ENCODE data around the gene MYCN. TPM values are rescaled to one million over a fixed set of nuclear protein-coding genes. Genes with fewer than 3 reads are reported as not detected.

MYCN gene
- total RNA-seq, 1 donor from 2014 or later = 7.0 TPM

DNA sequence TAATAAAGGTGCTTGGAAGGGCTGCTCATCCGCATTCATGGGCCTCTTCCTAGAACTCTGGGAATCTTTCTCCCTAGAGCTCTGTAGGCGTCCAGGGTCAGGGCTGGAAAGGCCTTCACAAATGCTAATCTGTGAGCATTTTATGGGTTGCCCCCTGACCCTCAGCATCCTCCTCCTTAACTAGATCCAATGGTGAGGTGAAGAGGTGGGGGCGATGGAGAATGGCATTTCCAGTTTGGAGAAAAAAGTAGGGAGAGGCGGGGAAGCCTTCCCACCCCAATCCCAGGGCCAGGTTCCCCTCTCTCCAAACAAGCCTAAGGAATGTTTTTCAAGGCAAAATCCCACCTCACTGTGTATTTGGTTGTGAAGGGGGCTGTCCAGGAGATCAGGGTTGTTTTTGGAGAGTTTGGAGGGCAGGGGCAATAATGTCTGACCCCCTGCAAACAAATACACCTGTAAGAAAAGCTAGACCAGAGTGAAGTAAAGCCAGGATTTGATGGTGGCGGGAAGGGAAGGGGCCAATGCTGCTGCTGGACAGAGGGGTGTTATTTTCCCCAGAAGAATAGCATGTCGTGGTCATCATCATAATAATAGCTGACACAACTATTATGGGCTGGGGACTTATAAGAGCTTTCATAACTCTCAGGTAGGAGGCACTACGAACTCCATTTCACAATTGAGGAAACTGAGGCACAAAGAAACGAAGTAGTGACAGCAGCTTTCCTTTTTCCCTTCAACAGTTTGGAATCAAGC, 1.4 kb upstream of the MYCN start:
- ATAC-seq (no peak), DNase-seq (ENCODE audit: low spot score) (peak; percentile 30)
- intact Hi-C loops (cut with DNase I) = loop anchor here (10.0 kb wide), 1 partner anchor 304 kb away; no protein-coding TSS in a partner anchor

DNA sequence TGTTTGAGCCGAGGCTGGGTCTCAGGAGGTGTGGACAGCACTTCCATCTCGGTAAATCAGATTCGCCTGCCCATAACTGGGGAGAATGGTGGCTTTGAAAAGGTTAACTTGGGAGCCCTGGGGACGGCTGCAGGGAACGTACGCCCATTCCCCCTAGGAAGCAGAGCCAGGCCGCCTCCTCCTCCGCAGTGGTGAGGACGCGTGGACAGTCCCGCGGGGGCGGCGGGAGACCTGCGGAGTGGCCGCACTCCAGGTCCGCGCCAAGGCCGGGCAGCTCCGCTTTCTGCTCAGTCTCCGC, 845 bp upstream of the MYCN start:
- peak; percentile 60 for DNase-seq (ENCODE audit: low spot score)
- intact Hi-C loops (cut with DNase I) = loop anchor here (10.0 kb wide), 1 partner anchor 305 kb away; no protein-coding TSS in a partner anchor
- ATAC-seq = peak; percentile 83

DNA sequence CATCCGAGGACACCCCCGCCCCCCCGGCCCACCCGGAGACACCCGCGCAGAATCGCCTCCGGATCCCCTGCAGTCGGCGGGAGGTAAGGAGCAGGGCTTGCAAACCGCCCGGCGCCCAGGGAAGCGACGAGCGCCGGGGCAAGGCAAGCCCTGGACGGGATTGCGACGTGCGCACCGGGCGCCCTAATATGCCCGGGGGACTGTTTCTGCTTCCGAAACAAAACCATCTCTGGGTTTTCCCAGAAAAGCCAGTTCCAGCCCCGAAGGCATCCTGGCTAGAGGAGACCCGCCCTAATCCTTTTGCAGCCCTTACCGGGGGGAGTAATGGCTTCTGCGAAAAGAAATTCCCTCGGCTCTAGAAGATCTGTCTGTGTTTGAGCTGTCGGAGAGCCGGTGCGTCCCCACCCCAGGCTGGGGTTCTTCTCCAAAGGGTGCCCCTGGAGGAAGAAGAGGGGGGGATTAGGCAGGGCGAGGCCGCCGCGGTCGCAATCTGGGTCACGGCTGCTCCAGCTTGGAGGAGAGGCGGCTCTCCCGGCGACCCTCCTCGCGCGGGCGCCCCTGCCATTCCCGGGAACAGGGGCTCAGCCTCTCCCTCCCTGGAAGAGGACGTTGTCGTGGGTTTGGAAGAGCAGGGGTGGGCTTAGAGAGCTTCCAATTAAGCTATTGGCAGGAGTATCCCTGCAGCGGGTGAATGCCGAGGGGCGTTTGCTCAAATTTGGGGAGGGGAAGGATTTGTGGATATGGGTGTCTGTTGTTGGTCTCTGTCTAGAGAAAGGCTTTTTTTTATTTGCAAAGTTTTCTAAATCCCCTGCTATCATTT, 521 bp downstream of the MYCN start:
- intact Hi-C loops (cut with DNase I) = loop anchor here (10.0 kb wide), 1 partner anchor 344 kb away; no protein-coding TSS in a partner anchor
- peak; percentile 4 for ATAC-seq
- peak; percentile 56 for DNase-seq (ENCODE audit: low spot score)

DNA sequence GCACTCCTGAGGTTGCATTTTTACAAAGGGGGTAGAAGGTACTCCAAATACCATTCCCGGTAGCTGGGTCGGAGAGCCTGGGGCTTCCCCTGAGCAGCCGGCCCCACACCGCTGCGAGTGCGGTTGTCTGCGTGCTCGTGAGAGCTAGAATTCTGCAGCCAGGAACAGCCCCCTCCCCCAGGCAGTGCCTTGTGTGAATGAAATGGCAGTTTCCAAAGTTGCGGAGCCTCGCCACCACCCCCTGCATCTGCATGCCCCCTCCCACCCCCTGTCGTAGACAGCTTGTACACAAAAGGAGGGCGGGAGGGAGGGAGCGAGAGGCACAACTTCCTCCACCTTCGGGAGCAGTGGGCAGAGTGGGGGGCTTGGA, 1.1 kb downstream of the MYCN start:
- ATAC-seq = peak; percentile 5
- intact Hi-C loops (cut with DNase I) = loop anchor here (10.0 kb wide), 1 partner anchor 343 kb away; no protein-coding TSS in a partner anchor
- peak; percentile 55 for DNase-seq (ENCODE audit: low spot score)

DNA sequence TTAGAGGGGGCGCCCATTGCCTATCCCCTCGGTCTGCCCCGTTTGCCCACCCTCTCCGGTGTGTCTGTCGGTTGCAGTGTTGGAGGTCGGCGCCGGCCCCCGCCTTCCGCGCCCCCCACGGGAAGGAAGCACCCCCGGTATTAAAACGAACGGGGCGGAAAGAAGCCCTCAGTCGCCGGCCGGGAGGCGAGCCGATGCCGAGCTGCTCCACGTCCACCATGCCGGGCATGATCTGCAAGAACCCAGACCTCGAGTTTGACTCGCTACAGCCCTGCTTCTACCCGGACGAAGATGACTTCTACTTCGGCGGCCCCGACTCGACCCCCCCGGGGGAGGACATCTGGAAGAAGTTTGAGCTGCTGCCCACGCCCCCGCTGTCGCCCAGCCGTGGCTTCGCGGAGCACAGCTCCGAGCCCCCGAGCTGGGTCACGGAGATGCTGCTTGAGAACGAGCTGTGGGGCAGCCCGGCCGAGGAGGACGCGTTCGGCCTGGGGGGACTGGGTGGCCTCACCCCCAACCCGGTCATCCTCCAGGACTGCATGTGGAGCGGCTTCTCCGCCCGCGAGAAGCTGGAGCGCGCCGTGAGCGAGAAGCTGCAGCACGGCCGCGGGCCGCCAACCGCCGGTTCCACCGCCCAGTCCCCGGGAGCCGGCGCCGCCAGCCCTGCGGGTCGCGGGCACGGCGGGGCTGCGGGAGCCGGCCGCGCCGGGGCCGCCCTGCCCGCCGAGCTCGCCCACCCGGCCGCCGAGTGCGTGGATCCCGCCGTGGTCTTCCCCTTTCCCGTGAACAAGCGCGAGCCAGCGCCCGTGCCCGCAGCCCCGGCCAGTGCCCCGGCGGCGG, 1.7 kb downstream of the MYCN start:
- ATAC-seq = peak; percentile 7
- DNase-seq (ENCODE audit: low spot score) = peak; percentile 64
- intact Hi-C loops (cut with DNase I) = loop anchor here (10.0 kb wide), 1 partner anchor 343 kb away; no protein-coding TSS in a partner anchor

DNA sequence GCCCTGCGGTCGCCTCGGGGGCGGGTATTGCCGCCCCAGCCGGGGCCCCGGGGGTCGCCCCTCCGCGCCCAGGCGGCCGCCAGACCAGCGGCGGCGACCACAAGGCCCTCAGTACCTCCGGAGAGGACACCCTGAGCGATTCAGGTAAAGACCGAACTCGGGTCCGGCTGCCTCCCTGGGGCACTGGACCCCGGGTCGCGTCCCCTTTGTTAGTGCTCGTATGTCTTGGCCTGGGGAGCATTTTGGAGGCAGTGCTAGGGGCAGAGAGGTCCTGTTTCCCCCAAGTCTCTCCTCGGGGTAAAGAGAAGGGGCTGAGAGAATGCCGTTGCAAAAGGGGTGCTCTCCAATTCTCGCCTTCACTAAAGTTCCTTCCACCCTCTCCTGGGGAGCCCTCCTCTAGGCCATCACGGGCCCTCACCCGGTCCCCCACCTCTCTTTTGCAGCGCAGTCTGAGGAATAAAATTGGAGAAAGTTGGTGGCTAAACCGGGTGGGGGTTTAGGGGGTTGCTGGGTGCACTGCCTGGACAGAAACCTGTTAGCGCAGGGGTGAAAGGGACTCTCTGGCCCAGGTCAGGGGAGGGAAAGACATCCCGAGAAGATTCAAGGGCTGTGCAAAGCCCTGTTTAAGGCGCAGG, 2.5 kb downstream of the MYCN start:
- no peak for ATAC-seq

DNA sequence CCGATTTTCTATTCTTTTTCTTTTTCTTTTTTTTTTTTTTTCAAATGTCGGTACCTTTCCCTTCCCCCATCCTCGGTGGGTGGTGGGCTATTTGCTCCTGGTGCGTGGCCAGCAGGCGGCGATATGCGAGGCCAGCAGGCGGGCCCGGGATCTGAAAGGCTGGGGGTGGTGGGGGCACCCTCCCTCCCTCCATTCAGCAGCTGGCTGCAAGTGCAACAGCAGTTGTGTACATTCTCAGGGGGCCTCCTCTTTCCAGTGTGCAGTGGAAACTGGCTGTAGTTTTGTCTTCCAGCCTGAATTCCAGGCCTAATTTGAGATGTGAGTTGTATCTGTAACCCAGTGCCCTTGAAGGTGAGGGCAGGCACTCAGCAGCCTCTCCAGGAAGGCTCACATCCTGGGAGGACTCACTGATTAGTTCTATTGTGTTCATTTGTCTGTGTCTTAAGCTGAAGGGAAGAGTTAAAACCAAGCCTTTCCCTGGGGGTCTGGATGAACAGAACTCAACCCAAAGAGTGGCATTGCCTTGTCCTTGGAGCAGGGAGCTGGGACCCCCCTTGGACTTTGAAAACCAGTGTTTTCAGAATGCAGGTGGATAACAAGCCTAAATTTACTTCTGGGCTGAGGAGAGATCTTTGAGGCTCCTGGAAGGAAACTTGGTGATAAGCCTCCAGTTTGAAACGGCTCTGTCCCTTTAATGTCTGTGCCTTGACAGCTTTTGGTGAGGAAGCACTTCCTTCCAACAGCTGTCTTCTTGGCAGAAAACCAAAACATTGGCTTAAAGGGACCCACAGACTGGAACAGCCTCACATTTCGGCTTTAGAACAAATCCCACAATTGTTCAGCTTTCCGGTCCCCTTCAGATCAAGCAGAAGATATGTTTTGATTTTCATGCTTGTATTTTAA, 3.3 kb downstream of the MYCN start:
- peak; percentile 72 for DNase-seq (ENCODE audit: low spot score)
- peak; percentile 27 for ATAC-seq
- intact Hi-C loops (cut with DNase I) = loop anchor here (10.0 kb wide), 1 partner anchor 341 kb away; no protein-coding TSS in a partner anchor

More for the DNA sequence above, 2.5 kb downstream of the MYCN start:
- intact Hi-C loops (cut with DNase I) = loop anchor here (10.0 kb wide), 1 partner anchor 342 kb away; no protein-coding TSS in a partner anchor
- peak; percentile 51 for DNase-seq (ENCODE audit: low spot score)

DNA sequence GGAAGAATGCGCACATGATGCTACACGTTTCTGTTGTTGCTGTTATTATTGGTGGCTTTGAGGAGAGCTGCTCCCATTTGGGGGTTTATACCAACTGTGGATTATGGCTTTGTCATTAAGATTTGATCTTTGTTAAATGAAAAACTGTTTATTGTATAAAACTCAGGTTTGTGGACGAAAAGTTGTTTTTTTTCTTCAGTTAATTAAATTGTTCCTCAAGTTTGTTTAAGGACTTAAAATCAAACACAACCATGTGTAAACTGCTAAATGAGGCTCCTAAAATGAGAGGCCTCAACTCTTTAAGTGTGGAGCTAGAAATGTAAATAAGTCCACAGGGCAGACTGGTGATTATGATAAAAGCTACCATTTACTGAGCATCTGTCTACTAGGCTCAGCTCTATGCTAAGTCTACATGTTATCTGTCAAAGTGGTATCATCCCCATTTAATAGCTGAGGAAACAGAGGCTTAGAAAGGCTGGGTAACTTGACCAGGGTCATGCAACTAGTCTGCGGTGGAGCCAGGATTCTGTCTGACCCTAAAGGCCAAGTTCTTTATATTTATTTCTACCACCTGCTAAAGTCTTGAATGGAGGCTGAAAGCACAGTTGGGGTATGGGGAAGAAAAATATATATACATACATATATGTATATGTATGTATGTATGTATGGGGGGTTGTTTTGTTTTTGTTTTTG, 4.1 kb downstream of the MYCN start:
- intact Hi-C loops (cut with DNase I) = loop anchor here (10.0 kb wide), 1 partner anchor 340 kb away; no protein-coding TSS in a partner anchor
- ATAC-seq (no peak), DNase-seq (ENCODE audit: low spot score) (no peak)

DNA sequence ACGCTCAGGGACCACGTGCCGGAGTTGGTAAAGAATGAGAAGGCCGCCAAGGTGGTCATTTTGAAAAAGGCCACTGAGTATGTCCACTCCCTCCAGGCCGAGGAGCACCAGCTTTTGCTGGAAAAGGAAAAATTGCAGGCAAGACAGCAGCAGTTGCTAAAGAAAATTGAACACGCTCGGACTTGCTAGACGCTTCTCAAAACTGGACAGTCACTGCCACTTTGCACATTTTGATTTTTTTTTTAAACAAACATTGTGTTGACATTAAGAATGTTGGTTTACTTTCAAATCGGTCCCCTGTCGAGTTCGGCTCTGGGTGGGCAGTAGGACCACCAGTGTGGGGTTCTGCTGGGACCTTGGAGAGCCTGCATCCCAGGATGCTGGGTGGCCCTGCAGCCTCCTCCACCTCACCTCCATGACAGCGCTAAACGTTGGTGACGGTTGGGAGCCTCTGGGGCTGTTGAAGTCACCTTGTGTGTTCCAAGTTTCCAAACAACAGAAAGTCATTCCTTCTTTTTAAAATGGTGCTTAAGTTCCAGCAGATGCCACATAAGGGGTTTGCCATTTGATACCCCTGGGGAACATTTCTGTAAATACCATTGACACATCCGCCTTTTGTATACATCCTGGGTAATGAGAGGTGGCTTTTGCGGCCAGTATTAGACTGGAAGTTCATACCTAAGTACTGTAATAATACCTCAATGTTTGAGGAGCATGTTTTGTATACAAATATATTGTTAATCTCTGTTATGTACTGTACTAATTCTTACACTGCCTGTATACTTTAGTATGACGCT, 5.8 kb downstream of the MYCN start:
- DNase-seq (ENCODE audit: low spot score) (no peak), ATAC-seq (no peak)
- intact Hi-C loops (cut with DNase I) = loop anchor here (10.0 kb wide), 1 partner anchor 339 kb away; no protein-coding TSS in a partner anchor

DNA sequence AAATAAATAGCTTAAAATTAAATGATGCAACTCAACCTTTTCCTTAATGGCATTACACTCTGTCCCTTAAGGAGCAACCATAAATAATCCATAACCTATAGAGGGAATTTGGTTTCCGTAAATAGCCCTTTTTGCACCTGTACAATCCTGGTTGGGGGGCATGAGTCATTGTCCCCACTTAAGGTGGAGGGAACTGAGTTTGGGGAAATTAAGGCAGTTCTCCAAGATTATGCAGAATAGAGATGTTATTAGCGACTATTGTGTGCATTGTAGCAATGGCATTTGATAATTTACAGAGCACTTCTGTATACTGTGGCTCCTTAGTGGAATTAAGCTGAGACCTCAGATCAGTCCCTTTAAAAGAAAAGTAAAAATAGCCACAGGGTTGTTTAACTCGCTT, 6.6 kb downstream of the MYCN start:
- intact Hi-C loops (cut with DNase I) = loop anchor here (10.0 kb wide), 1 partner anchor 338 kb away; no protein-coding TSS in a partner anchor
- ATAC-seq = no peak
- no peak for DNase-seq (ENCODE audit: low spot score)

DNA sequence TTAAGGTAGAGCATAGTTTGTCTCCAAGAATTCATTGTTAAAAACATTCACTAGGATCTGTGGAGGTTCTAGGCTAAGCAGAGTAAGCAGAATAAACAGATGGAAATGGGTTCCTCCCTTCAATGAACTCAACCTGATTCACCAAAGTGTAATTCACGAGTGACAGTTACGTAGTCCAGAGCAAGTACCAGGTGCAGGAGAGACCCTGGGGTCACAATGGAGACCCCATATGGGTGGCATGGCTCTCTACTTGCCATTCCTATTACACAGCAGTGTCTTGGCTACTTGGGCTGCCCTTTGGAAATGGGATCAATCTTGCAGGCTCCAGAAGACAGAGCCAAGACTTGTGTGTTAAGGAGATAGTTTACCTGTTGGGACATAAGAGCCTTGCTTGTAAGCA, 7.1 kb downstream of the MYCN start:
- DNase-seq (ENCODE audit: low spot score) (no peak), ATAC-seq (no peak)
- intact Hi-C loops (cut with DNase I) = loop anchor here (10.0 kb wide), 1 partner anchor 337 kb away; no protein-coding TSS in a partner anchor

DNA sequence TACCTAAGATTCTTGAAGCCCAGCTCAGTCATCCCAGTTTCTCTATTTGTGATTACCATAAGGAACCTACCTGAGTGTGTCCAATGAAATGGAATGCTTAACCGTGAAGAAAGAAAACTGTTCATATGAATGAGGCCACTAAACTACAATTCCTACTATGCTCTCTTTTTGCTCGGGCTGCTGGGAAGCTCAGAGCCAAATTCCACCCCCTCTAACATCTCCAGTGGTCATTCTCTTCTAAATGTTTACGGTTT, 8.3 kb downstream of the MYCN start:
- ATAC-seq = no peak
- DNase-seq (ENCODE audit: low spot score) = no peak
- intact Hi-C loops (cut with DNase I) = loop anchor here (10.0 kb wide), 1 partner anchor 336 kb away; no protein-coding TSS in a partner anchor

DNA sequence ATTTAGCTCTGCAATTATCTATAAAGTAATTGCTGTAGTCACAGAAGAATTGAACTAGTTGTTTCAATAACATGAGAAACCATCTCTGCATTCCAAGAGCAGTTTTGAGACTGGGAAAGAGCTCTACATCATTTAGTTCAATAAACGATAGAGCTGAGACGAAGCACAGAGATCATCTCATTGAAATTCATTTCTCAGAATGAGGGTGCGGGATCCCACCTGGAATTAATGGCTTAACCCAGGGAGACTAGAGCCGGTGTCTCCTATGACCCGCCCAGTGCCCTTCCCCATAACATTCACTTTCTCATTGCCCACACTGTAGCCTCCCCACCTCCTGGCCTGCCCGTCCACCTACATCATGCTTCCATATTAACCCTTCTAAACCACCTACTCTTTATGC, 8.8 kb downstream of the MYCN start:
- no peak for DNase-seq (ENCODE audit: low spot score)
- intact Hi-C loops (cut with DNase I) = loop anchor here (10.0 kb wide), 1 partner anchor 336 kb away; no protein-coding TSS in a partner anchor
- no peak for ATAC-seq

DNA sequence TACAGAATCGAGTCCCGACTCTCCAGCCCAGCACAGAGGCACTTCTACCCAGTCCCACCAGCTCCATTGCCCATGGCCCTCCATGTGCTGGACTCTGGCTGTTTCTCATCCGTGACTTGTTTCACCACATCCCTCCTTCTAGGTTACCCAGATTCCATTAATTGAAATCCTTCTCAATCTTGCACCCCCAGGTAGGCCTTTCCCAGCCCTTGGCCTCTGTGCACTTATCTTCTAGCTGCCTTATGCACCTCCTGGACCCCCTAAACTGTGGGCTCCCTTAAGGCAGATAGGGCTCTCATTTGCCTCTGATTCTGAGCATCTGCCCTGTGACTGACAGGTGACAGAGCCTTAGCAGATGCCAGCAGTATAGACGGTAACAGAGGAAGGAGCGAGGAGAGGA, 9.2 kb downstream of the MYCN start:
- ATAC-seq (no peak), DNase-seq (ENCODE audit: low spot score) (no peak)
- intact Hi-C loops (cut with DNase I) = loop anchor here (10.0 kb wide), 1 partner anchor 335 kb away; no protein-coding TSS in a partner anchor

DNA sequence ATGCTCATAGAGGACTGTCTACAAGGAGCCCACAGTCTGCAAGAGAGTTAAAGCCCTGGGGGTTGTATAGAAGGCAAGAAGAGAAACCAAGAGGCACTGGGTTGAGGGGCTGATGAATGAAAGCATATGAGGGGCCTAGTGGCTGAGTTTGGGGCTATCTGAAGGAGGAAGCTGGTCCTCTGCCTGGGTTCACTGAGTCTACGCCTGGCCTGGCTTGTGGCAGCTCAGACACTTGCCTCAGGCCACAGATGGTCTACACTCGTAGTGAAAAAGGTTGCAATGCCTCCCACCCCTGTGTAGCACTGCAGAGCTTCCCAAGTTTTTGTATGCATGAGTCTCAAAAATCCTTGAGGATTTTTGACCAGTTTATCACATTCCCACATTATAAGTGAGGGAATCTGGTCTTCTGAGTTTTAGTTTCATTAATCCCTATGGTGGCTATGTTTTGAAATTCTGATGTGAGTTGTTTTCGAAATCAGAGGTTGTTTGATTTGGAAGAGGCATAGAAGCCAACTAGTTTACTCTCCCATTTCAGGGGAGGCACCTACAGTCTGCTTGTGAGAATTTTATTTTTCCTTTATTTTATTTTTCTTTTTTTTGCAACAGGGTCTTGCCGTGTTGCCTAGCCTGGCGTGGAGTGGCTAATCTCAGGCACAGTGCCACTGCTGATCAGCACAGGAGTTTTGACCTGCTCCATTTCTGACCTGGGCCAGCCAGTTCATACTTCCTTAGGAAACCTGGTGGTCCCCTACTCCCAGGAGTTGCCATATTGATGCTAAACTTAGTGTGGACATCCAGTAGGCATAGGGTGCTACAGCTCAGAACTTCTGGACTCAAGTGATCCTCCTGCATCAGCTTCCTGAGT, 10.0 kb downstream of the MYCN start:
- DNase-seq (ENCODE audit: low spot score) (no peak), ATAC-seq (no peak)
- intact Hi-C loops (cut with DNase I) = no loop called here

Data from sciatic nerve (tissue), 2 donors.